GM12878 (cell line): ENCODE data around the gene HSPA1A. TPM values are rescaled to one million over a fixed set of nuclear protein-coding genes. Genes with fewer than 3 reads are reported as not detected.

Experiments used
- CEBPZ ChIP-seq: fragments of 150-350 bp; IDR thresholded peaks from 2 replicates; pipeline ENCODE4 v1.6.1; 2016; ENCODE audit warnings: low read depth, low read length
- CHD2 ChIP-seq: IDR thresholded peaks from 2 replicates; pipeline ENCODE4 v1.6.1; 2011; ENCODE audit warnings: low read depth, low read length, improper control_type of control experiment, borderline replicate concordance
- CREM ChIP-seq: IDR thresholded peaks from 2 replicates; pipeline ENCODE4 v1.6.1; 2014; ENCODE audit warnings: antibody characterized with exemption, low read depth
- GABPA ChIP-seq: IDR thresholded peaks from 2 replicates; pipeline ENCODE4 v1.6.1; 2014; ENCODE audit warnings: antibody characterized with exemption, low read depth, mild to moderate bottlenecking, inconsistent platforms
- HDGF ChIP-seq: fragments of 450-650 bp; IDR thresholded peaks from 2 replicates; pipeline ENCODE4 v1.6.1; 2016; ENCODE audit warnings: antibody characterized with exemption
- IKZF1 ChIP-seq: fragments of 450-650 bp; conservative IDR thresholded peaks from 2 replicates; pipeline ENCODE4 v1.6.1; 2017; ENCODE audit warnings: antibody characterized with exemption, mild to moderate bottlenecking
- IKZF2 ChIP-seq, 2 experiments: fragments of 450-650 bp; IDR thresholded peaks; 2 replicates each; pipeline ENCODE4 v1.6.1; 2017; ENCODE audit warnings: mild to moderate bottlenecking in 2 of 2, moderate library complexity in 2 of 2
- KDM1A ChIP-seq: fragments of 200-600 bp; sonication (generic); IDR thresholded peaks from 2 replicates; pipeline ENCODE4 v1.6.1; 2016; ENCODE audit warnings: borderline replicate concordance
- NFIC ChIP-seq: IDR thresholded peaks from 2 replicates; pipeline ENCODE4 v1.6.1; 2012; ENCODE audit warnings: low read depth, mild to moderate bottlenecking, inconsistent platforms, low read length, moderate library complexity
- PAX5 ChIP-seq: IDR thresholded peaks from 2 replicates; pipeline ENCODE4 v1.6.1; 2011; ENCODE audit warnings: low read depth, low read length, borderline replicate concordance
- RUNX3 ChIP-seq: IDR thresholded peaks from 2 replicates; pipeline ENCODE4 v1.6.1; 2012; ENCODE audit warnings: low read length, inconsistent platforms
- SMAD1 ChIP-seq: fragments of 450-650 bp; IDR thresholded peaks from 2 replicates; pipeline ENCODE4 v1.6.1; 2018; ENCODE audit warnings: mild to moderate bottlenecking, low read depth; ENCODE audit not compliant: partially characterized antibody
- TCF3 ChIP-seq: IDR thresholded peaks from 2 replicates; pipeline ENCODE4 v1.6.1; 2012; ENCODE audit warnings: low read depth, mild to moderate bottlenecking, low read length, borderline replicate concordance; ENCODE audit not compliant: insufficient read depth
- ZNF687 ChIP-seq: fragments of 450-650 bp; IDR thresholded peaks from 2 replicates; pipeline ENCODE4 v1.6.1; 2017; ENCODE audit warnings: mild to moderate bottlenecking, moderate library complexity
- polyA plus RNA-seq, 11 experiments: library from polyadenylated mRNA; depleted of rRNA in 4 of 11; unstranded in 6 of 11; stranded (reverse) in 5 of 11; fragments of >200 nt; fragmentation: Nextera tagmentation in 4 of 11; fragmentation: Illumina TruSeq in 1 of 11; extraction: Ambion mirVana in 4 of 11; extraction: Trizol in 1 of 11; gene quantifications; 1 replicate in 1 of 11; 2 replicates in 10 of 11; pipeline versions ENCODE4 v1.2.1 to v1.2.3, GENCODE V29; 2011 to 2016; ENCODE audit warnings: inconsistent platforms in 2 of 11, missing spikeins in 2 of 11, low read depth in 1 of 11
- total RNA-seq, 4 experiments: library from RNA; depleted of rRNA in 3 of 4; stranded (reverse); fragments of >200 nt in 3 of 4; fragmentation: Illumina TruSeq in 1 of 4; extraction: Trizol in 1 of 4; gene quantifications; 2 replicates each; pipeline versions ENCODE4 v1.2.1 to v1.2.3, GENCODE V29; 2013 to 2021
- TF ChIP-seq, protein P1 (sequence below): IDR thresholded peaks from 2 replicates; pipeline ENCODE4 v1.6.1; 2012; ENCODE audit warnings: low read depth, low read length, improper control_type of control experiment
- TF ChIP-seq, protein P2 (sequence below): IDR thresholded peaks from 2 replicates; pipeline ENCODE4 v1.6.1; 2011; ENCODE audit warnings: low read depth, low read length, improper control_type of control experiment, borderline replicate concordance
- TF ChIP-seq, protein P3 (sequence below): fragments of 450-650 bp; formaldehyde crosslinking; IDR thresholded peaks from 2 replicates; pipeline ENCODE4 v1.4.0; 2020; ENCODE audit warnings: mild to moderate bottlenecking, moderate library complexity

Gene HSPA1A
- total and polyA plus RNA-seq, 10 of the 15 experiments (the other 5 are each of a cell fraction or from before 2014, with no cell fraction given): 0.29 to 51.8 (median 17.5) TPM

DNA sequence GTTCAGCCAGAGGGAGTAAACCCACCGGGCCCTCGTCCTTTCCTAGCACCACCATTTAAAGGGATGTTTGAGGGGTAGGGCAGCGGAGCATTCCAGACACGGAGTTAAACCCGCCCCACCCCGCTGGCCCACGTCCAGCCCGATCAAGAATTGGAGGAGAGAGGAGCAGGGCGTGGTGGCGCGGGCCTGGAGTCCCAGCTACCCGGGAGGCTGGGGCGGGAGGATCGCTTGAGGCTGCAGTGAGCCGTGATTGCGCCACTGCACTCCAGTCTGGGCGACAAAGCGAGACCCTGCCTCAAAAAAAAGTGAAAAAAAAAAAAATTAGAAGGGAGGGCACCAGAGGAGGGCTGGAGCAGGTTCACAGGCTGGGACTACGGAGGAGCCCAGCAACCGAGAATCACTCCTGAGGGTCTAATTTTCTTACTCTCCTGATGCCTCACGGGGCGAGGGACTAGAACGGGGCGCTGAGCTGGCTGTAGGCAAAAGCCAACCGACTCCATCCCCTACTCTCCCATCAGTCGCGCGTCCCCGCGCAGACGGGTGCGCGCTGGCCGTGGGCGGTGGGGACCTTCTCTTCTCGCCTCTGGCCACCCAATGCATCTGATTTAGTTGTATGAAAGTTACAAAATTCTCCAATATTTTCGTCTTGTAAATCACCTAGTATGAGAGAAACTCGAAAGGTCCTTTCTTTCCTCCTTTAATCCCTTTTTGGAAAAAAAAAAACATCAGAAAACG lies 6.1 kb downstream of the HSPA1A start (continued):
- TF ChIP-seq PAX5 (no peak), CREM (no peak), ZNF687 (no peak), CEBPZ (no peak), RUNX3 (no peak), IKZF2 (IDR thresholded peaks at IDR 0.05) (no peak), SMAD1 (no peak), CHD2 (no peak), NFIC (no peak), KDM1A (no peak), HDGF (no peak), TCF3 (no peak), IKZF1 (no peak), GABPA (no peak)
- TF ChIP-seq, protein P1, sequence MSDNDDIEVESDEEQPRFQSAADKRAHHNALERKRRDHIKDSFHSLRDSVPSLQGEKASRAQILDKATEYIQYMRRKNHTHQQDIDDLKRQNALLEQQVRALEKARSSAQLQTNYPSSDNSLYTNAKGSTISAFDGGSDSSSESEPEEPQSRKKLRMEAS: no peak
- TF ChIP-seq, protein P2, sequence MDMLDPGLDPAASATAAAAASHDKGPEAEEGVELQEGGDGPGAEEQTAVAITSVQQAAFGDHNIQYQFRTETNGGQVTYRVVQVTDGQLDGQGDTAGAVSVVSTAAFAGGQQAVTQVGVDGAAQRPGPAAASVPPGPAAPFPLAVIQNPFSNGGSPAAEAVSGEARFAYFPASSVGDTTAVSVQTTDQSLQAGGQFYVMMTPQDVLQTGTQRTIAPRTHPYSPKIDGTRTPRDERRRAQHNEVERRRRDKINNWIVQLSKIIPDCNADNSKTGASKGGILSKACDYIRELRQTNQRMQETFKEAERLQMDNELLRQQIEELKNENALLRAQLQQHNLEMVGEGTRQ: no peak
- TF ChIP-seq, protein P3, sequence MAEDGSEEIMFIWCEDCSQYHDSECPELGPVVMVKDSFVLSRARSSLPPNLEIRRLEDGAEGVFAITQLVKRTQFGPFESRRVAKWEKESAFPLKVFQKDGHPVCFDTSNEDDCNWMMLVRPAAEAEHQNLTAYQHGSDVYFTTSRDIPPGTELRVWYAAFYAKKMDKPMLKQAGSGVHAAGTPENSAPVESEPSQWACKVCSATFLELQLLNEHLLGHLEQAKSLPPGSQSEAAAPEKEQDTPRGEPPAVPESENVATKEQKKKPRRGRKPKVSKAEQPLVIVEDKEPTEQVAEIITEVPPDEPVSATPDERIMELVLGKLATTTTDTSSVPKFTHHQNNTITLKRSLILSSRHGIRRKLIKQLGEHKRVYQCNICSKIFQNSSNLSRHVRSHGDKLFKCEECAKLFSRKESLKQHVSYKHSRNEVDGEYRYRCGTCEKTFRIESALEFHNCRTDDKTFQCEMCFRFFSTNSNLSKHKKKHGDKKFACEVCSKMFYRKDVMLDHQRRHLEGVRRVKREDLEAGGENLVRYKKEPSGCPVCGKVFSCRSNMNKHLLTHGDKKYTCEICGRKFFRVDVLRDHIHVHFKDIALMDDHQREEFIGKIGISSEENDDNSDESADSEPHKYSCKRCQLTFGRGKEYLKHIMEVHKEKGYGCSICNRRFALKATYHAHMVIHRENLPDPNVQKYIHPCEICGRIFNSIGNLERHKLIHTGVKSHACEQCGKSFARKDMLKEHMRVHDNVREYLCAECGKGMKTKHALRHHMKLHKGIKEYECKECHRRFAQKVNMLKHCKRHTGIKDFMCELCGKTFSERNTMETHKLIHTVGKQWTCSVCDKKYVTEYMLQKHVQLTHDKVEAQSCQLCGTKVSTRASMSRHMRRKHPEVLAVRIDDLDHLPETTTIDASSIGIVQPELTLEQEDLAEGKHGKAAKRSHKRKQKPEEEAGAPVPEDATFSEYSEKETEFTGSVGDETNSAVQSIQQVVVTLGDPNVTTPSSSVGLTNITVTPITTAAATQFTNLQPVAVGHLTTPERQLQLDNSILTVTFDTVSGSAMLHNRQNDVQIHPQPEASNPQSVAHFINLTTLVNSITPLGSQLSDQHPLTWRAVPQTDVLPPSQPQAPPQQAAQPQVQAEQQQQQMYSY (CRISPR knock-in tag): no peak
